Measurements from ENCODE around the gene HORMAD2.
"Not testable (repeated sequence)": the region's sequence is repeated elsewhere in the genome, so short reads cannot be mapped to it uniquely, and the experiment has no call there.

The HORMAD2 gene

GRCh38 chr22:30059346-30060020, 20.8 kb upstream of the HORMAD2 start:
- not testable (repeated sequence) for DNase-seq

DNA sequence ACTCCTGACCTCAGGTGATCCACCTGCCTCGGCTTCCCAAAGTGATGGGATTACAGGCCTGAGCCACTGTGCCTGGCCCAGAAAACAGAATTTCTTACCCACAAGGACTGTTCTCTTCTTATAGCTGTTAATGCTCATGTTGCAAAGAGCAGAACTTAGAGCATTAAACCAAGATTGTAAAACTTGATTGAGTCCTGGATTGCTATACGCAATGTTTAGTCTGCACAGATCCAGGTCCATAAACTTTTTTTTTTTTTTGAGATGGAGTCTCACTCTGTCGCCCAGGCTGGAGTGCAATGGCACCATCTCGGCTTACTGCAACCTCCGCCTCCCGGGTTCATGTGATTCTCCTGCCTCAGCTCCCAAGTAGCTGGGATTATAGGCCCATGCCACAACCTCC, 19.2 kb upstream of the HORMAD2 start:
- DNase-seq: not testable (repeated sequence)

GRCh38 chr22:30062259-30062658, 18.0 kb upstream of the HORMAD2 start:
- no peak for DNase-seq

- no peak for DNase-seq
These were observed 17.3 kb upstream of the HORMAD2 start for GRCh38 chr22:30062950-30063349.

GRCh38 chr22:30064172-30064571, 16.1 kb upstream of the HORMAD2 start:
- DNase-seq: no peak

GRCh38 chr22:30073743-30074142, 6.5 kb upstream of the HORMAD2 start:
- no peak for DNase-seq

- DNase-seq: no peak
These were observed 6.1 kb upstream of the HORMAD2 start for GRCh38 chr22:30074147-30074546.

DNA sequence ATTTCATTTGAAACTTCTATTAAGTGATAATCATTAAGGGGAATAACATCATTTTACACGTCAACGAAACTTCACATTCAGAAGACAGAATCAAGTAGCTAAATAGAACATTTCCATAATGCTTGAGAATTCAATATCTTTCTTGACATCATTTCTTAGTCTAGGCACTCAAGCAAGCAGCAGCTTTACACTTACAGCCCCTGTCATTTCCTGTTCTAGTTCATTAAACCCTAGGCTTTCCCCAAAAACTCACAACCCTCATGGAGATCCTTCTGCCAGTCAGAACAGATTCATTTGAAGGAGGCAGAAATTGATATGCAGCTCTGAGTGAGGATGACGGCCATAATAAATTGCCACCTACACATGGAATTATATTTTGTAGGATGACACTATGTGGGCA, 5.3 kb upstream of the HORMAD2 start:
- DNase-seq: no peak

DNA sequence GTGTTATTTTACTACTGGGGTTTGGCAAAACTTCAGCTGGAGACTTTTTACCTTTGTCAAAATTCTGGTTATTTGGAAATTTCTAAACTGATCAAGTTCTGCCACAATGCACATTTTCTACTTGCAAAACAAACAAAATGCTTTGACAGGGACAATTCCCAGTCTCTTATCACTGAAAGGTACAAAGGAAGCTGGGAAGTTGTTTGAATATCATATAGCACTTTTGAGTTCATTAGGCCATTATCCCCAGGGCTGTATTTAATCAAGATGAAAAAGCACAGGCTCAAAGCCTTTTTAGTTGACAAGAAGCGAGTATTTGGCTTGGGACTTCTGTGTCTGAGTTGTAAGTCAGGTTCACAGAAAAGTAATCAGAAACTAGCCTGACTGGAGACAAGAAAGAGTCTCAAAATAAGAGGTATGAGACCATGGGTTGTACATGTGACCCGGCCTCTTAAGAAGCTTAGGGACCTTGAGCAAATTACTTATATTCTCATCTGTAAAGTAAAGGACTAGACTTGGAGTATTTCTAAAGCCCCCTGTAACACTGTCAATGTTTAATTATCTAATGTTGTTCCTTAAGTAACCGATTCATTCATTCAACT, 2.9 kb upstream of the HORMAD2 start:
- DNase-seq: no peak

- no peak for DNase-seq
These were observed 1.6 kb upstream of the HORMAD2 start for GRCh38 chr22:30078320-30079311.

DNA sequence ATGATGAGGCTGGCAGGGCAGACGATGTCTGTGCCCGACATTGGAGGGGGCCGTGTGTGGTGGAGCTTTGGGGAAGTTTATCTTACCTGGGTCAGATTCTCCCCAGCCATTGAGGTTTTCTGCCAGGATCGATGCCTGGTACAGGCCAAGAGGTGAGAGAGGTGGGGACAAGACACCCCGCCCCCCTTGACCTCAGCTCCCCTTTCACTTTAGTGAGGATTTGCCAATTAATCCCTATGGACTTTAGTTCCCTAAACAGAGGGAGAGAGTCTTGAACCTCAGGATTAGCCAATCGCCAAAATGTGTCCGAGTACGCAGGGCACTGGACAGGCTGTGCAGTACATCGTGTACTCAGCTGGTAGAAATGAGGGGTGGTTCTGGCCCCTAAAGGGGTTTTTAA, 541 bp downstream of the HORMAD2 start:
- DNase-seq: no peak

- DNase-seq: no peak
These were observed 6.2 kb downstream of the HORMAD2 start for GRCh38 chr22:30086496-30086895.

DNA sequence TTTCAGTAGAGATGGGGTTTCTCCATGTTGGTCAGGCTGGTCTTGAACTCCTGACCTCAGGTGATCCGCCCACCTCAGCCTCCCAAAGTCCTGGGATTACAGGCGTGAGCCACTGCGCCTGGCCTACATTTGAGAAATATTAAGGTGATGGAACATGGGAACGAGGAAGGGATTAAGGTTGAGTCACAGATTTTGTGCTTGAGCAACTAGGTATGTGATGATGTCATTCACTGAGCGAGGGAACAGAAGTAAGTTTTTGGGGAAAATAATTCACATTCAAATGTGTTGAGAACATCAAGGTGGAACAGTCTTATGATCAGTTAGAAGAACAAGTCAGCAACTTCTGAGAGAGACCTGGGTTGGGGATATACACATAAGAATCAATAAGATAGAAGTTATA, 6.8 kb downstream of the HORMAD2 start:
- DNase-seq: not testable (repeated sequence)

DNA sequence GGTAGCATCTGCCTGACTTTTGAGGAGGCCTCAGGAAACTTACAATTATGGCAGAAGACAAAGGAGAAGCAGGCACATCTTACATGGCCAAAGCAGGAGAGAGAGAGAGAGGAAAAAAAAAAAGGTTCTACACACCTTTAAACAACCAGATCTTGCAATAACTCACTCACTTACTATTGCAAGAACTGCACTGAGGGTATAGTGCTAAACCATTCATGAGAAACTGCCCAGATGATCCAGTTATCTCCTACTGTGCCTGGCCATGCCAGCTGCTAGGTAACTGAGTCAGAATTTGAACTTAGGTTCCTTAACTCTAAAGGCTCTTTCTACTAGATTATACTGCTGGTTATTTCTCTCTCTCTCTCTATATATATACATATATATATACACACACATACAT, 7.3 kb downstream of the HORMAD2 start:
- no peak for DNase-seq

DNA sequence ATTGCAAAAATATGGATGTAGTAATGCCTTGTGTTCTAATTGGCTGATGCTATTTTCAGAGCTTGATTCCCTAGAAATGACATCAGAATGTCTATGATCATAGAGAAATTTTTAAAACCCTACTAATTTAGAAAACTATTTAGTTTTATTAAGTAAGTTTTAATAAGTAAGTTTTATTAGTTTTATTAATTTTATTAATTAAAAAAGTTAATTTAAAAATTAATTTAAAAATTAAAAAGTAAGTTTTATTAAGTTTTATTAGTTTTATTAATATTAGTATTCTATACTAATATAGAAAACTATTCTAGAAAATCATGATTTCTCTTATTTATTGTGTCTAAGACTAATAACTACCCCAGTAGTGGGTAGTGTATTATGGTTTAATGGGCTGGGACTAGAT, 8.2 kb downstream of the HORMAD2 start:
- no peak for DNase-seq

- DNase-seq: no peak
These were observed 9.4 kb downstream of the HORMAD2 start for GRCh38 chr22:30089655-30089974.

DNA sequence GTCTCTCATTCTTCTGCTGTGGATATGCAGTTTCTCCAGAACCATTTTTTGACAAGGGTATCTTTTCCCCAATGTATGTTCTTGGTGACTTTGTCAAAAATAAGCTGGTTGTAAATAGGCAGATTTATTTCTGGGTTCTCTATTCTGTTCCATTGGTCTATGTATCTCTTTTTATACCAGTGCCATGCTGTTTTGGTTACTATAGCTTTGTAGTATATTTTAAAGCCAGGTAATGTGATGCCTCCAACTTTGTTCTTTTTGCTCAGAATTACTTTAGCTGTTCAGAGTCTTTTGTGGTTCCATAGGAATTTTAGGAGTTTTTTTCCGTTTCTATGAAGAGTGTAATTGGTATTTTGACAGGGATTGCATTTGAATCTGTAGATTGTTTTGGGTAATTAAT, 12.4 kb downstream of the HORMAD2 start:
- DNase-seq: no peak

DNA sequence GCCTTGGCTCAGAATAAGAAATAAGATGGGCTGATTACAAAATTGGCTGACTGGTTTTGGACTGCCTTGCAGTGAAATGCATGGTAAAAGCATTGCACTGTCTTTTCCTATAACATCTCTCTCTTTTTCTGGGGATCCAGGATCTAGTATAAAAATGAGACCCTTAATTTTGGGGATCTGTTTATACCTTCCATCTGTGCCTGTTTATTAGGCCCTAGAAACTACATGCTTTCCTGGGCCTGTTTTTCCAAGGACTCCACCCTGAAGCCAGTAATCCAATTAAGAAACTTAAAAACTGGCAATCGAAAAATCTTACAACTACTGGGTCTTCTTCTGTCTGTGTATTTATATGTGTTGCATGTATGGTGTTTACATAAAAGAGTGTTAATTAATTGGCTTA, 14.5 kb downstream of the HORMAD2 start:
- no peak for DNase-seq

DNA sequence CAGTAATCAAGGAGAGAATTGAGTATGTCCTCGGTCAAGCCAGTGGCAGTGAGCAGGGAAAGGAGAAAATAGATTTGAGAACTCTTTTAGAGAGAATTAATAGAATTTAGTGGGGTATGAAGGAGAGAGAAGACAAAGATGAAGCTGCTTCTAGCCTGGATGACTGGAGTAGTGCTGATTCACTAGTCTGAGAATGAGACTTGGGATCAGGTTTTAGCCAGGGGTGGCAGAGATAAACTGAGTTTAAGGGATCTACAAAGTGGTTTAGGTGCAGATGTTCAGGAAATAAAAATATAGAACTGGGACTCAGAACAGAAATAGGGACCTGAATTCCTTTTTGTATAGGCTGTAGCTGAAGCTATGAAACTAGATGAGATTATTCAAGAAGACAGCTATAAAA, 17.6 kb downstream of the HORMAD2 start:
- DNase-seq: no peak

DNA sequence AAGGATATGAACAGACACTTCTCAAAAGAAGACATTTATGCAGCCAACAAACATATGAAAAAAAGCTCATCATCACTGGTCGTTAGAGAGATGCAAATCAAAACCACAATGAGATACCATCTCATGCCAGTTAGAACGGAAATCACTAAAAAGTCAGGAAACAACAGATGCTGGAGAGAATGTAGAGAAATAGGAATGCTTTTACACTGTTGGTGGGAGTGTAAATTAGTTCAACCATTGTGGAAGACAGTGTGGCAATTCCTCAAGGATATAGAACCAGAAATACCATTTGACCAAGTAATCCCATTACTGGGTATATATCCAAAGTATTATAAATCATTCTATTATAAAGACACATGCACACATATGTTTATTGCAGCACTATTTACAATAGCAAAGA, 20.5 kb downstream of the HORMAD2 start:
- DNase-seq: not testable (repeated sequence)

DNA sequence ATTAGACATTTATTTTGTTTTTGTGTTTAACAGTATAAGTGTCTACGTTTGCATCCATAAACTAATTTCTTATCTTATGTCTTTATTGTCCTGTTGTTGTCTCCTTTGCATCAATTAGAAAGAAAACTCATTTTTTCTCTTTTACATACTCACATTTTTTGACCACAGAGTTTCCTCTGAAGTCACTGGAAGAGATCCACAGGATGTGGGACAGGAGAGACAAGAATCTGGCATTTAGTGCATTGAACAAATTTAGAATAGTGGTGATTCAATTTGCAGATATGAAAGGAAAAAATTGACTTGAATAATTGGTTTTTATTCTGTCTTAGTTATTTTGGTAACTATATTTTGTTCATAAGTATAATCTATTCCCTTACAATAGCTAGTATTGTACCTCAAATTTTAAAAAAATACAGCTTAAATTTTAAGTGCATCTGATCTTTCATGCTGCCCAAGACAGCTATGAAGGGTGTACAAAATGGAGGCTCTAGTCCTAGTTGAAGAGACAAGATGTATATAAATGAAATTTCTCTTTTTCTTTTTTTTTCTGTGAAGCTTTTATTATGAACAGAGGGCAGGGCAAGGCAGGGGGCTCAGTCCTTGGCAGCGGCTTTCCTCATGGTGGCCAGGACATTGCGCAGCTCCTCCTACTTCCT, 24.4 kb downstream of the HORMAD2 start:
- DNase-seq: no peak

DNA sequence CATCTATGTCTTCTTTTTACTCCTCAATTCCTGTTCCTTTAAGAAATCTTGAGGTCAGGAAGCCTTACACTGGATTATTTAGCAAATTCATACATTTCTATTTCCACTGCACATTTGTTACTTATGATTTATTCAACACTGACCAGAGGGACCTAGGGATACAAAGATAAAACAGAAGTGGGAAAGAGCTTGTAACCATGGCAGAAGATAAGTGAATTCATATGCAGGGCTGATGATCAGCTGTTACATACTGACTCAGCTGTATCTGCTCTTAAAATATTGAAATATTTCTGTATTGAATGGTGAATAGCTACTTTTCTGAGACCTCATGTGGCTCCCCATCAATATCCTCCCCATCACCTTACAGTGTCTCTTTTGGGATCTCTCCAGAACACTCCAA, 25.2 kb downstream of the HORMAD2 start:
- no peak for DNase-seq

DNA sequence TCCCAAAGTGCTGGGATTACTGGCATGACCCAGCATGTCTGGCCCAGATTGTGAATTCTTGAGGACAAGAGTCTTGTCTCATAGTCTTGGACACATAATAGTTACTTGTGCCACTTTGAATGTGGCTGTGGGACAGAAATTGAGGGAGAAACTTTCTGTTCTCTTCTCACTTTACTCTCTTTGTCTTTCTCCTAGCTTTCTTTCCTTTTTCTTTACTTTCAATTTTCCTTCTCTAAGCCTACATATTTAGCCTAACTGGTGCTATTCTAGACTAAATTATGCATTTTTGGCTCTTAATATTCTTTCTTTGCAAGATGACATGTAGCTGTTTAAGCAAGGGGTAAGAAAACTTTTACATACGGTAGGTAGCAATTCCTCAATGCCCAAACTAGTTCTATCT, 33.2 kb downstream of the HORMAD2 start:
- DNase-seq: no peak

Measured in NCI-H510A (cell line).